ENCODE data around the gene ASTN1. TPM values are rescaled to one million over a fixed set of nuclear protein-coding genes. Genes with fewer than 3 reads are reported as not detected.

ASTN1 gene
- total RNA-seq, 1 experiment from 2014 or later, result not detected

GRCh38 chr1:176961678-176962077 is 202.8 kb downstream of the ASTN1 start:
- H3K36me3 ChIP-seq (ENCODE audit: low read depth, low read length), result no peaks in the 10 kb centered on the region
- H2AFZ ChIP-seq (ENCODE audit: low read length), result no peak overlapping the region
- no TSS peak for BruUV-seq (replicated peaks)
- H3K9ac ChIP-seq (ENCODE audit: low read length), result no peak overlapping the region
- no peak overlapping the region for H3K4me3 ChIP-seq (ENCODE audit: low read length)
- no peak overlapping the region for H3K4me2 ChIP-seq (ENCODE audit: low read length)
- TF ChIP-seq EZH2phosphoT487 (IDR thresholded peaks at IDR 0.05; ENCODE audit: borderline replicate concordance, low read length) (no peak), EZH2 (IDR thresholded peaks at IDR 0.05; ENCODE audit: low read length, unreplicated experiment) (no peak)
- TF ChIP-seq, protein P1, sequence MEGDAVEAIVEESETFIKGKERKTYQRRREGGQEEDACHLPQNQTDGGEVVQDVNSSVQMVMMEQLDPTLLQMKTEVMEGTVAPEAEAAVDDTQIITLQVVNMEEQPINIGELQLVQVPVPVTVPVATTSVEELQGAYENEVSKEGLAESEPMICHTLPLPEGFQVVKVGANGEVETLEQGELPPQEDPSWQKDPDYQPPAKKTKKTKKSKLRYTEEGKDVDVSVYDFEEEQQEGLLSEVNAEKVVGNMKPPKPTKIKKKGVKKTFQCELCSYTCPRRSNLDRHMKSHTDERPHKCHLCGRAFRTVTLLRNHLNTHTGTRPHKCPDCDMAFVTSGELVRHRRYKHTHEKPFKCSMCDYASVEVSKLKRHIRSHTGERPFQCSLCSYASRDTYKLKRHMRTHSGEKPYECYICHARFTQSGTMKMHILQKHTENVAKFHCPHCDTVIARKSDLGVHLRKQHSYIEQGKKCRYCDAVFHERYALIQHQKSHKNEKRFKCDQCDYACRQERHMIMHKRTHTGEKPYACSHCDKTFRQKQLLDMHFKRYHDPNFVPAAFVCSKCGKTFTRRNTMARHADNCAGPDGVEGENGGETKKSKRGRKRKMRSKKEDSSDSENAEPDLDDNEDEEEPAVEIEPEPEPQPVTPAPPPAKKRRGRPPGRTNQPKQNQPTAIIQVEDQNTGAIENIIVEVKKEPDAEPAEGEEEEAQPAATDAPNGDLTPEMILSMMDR (conservative IDR thresholded peaks at IDR 0.05; ENCODE audit: low read depth, low read length), result no peak
- ATAC-seq (no peak), DNase-seq (no peak)
- H3K27me3 ChIP-seq (ENCODE audit: low read length), result no peaks in the 10 kb centered on the region
- CTCF ChIA-PET, result no interaction called here
- POLR2A ChIA-PET (ENCODE audit: unreplicated experiment), result no interaction called here
- H3F3A ChIP-seq (ENCODE audit: low read length, unreplicated experiment), result no peaks in the 10 kb centered on the region
- H3K27ac ChIP-seq (ENCODE audit: low read length), result no peak overlapping the region
- H3K4me1 ChIP-seq (ENCODE audit: insufficient read depth, low read length), result no peaks in the 10 kb centered on the region
- intact Hi-C loops (cut with micrococcal nuclease), result no loop called here
- no peaks in the 10 kb centered on the region for H3K79me2 ChIP-seq (ENCODE audit: low read length)
- H4K20me1 ChIP-seq (ENCODE audit: low read length), result no peaks in the 10 kb centered on the region
- no peaks in the 10 kb centered on the region for H3K9me3 ChIP-seq (ENCODE audit: low read length)
- H3K9me2 ChIP-seq (replicated peaks; ENCODE audit: low read length), result no peaks in the 10 kb centered on the region

DNA sequence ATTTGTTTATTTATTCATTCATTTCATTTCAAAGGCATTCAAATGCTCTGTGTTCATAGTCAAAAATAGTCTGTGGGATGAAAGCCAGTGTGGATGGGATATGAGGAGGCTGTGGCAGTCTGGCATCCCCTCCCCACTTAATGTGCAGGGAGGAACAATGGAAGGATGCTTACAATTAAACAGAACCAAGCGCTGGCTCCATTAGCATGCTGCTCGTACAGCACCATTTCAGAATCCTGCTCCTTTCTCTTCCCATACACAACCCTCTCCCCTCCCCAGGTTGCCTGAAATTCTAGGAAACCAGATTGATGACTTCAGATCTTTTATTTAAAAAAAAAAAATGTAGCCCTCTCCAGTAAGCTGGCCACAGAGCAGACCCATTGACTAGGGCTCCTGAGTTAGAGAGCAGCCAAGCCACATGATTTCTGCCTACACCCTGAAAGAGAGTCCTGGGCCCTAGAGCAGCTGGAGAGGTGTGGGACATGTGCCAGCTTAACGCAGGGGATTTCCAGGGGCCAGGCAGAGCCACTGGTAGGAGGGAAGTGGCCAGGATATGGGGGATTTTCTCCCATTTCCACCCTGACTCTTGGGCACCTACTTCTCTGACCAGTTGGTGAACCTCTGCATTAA is 205.2 kb downstream of the ASTN1 start:
- DNase-seq (no peak), ATAC-seq (no peak)
- Histone ChIP-seq H3K9me3 (ENCODE audit: low read length) (no peaks in the 10 kb centered on the region), H3F3A (ENCODE audit: low read length, unreplicated experiment) (no peaks in the 10 kb centered on the region), H3K9me2 (replicated peaks; ENCODE audit: low read length) (no peaks in the 10 kb centered on the region), H3K27ac (ENCODE audit: low read length) (no peak overlapping the region), H3K4me2 (ENCODE audit: low read length) (no peak overlapping the region), H3K4me1 (ENCODE audit: insufficient read depth, low read length) (no peaks in the 10 kb centered on the region), H3K4me3 (ENCODE audit: low read length) (no peak overlapping the region), H4K20me1 (ENCODE audit: low read length) (no peaks in the 10 kb centered on the region), H3K36me3 (ENCODE audit: low read depth, low read length) (no peaks in the 10 kb centered on the region), H3K79me2 (ENCODE audit: low read length) (no peaks in the 10 kb centered on the region), H3K9ac (ENCODE audit: low read length) (no peak overlapping the region), H2AFZ (ENCODE audit: low read length) (no peak overlapping the region), H3K27me3 (ENCODE audit: low read length) (no peaks in the 10 kb centered on the region)
- intact Hi-C loops (cut with micrococcal nuclease), result no loop called here
- no peak for TF ChIP-seq EZH2 (IDR thresholded peaks at IDR 0.05; ENCODE audit: low read length, unreplicated experiment)
- TF ChIP-seq, protein P1 (conservative IDR thresholded peaks at IDR 0.05; ENCODE audit: low read depth, low read length), result no peak
- TF ChIP-seq EZH2phosphoT487 (IDR thresholded peaks at IDR 0.05; ENCODE audit: borderline replicate concordance, low read length), result no peak
- BruUV-seq (replicated peaks), result no TSS peak
- CTCF ChIA-PET, result no interaction called here
- POLR2A ChIA-PET (ENCODE audit: unreplicated experiment), result no interaction called here

DNA sequence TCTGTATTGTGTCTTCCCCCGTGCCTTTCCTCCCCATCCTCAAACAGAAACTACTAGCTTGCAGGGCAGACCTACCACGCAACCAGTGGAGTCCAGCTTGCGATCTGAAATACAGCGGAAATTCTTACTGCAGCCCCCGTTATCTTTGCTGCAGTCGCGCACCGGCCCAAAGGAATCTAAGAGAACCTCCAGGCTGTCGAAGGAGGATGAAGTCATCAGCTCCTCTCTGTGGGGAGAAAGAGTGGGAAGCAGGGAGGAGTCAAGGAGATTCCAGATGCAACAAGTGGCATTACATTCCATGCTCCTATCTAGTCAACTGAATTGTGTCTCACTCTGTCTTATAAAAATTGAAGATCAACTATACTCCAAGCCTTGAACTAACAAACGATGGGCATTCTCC is 206.9 kb downstream of the ASTN1 start:
- ATAC-seq, result no peak

More for the DNA sequence above, 206.9 kb downstream of the ASTN1 start:
- no peak for DNase-seq
- intact Hi-C loops (cut with micrococcal nuclease), result no loop called here
- H2AFZ ChIP-seq (ENCODE audit: low read length), result no peak overlapping the region
- H3F3A ChIP-seq (ENCODE audit: low read length, unreplicated experiment), result no peaks in the 10 kb centered on the region
- no peak overlapping the region for H3K4me2 ChIP-seq (ENCODE audit: low read length)
- H3K27me3 ChIP-seq (ENCODE audit: low read length), result no peaks in the 10 kb centered on the region
- CTCF ChIA-PET, result no interaction called here
- POLR2A ChIA-PET (ENCODE audit: unreplicated experiment), result no interaction called here
- no peaks in the 10 kb centered on the region for H3K36me3 ChIP-seq (ENCODE audit: low read depth, low read length)
- TF ChIP-seq EZH2phosphoT487 (IDR thresholded peaks at IDR 0.05; ENCODE audit: borderline replicate concordance, low read length) (no peak), EZH2 (IDR thresholded peaks at IDR 0.05; ENCODE audit: low read length, unreplicated experiment) (no peak)
- TF ChIP-seq, protein P1 (conservative IDR thresholded peaks at IDR 0.05; ENCODE audit: low read depth, low read length), result no peak
- BruUV-seq (replicated peaks), result no TSS peak
- H4K20me1 ChIP-seq (ENCODE audit: low read length), result no peaks in the 10 kb centered on the region
- no peaks in the 10 kb centered on the region for H3K79me2 ChIP-seq (ENCODE audit: low read length)
- no peaks in the 10 kb centered on the region for H3K4me1 ChIP-seq (ENCODE audit: insufficient read depth, low read length)
- no peaks in the 10 kb centered on the region for H3K9me2 ChIP-seq (replicated peaks; ENCODE audit: low read length)
- no peak overlapping the region for H3K9ac ChIP-seq (ENCODE audit: low read length)
- H3K4me3 ChIP-seq (ENCODE audit: low read length), result no peak overlapping the region
- H3K9me3 ChIP-seq (ENCODE audit: low read length), result no peaks in the 10 kb centered on the region
- no peak overlapping the region for H3K27ac ChIP-seq (ENCODE audit: low read length)
